Glutamatergic neuron (in vitro differentiated cells): Measurements from ENCODE around the gene MYCBPAP. TPM values are rescaled to one million over a fixed set of nuclear protein-coding genes. Genes with fewer than 3 reads are reported as not detected.

Source experiments
- DNase-seq: peaks from one replicate; pipeline ENCODE4 v3.0.0; 2022
- H3K27ac Mint-ChIP-seq: one replicate; pipeline ENCODE4 v1.8.0; 2020; ENCODE audit warnings: mild to moderate bottlenecking, mixed read lengths, inconsistent platforms; ENCODE audit not compliant: unreplicated experiment
- H3K27me3 Mint-ChIP-seq: one replicate; pipeline ENCODE4 v1.8.0; 2020; ENCODE audit warnings: mild to moderate bottlenecking, moderate library complexity, mixed read lengths, inconsistent platforms; ENCODE audit not compliant: unreplicated experiment
- H3K36me3 Mint-ChIP-seq: one replicate; pipeline ENCODE4 v1.8.0; 2020; ENCODE audit warnings: mild to moderate bottlenecking, mixed read lengths, inconsistent platforms; ENCODE audit not compliant: unreplicated experiment
- H3K4me1 Mint-ChIP-seq: one replicate; pipeline ENCODE4 v1.8.0; 2020; ENCODE audit warnings: mild to moderate bottlenecking, low read depth, mixed read lengths, inconsistent platforms; ENCODE audit not compliant: unreplicated experiment
- H3K4me3 Mint-ChIP-seq: one replicate; pipeline ENCODE4 v1.8.0; 2020; ENCODE audit warnings: mild to moderate bottlenecking, mixed read lengths, inconsistent platforms; ENCODE audit not compliant: unreplicated experiment
- H3K9me3 Mint-ChIP-seq: one replicate; pipeline ENCODE4 v1.8.0; 2020; ENCODE audit warnings: mild to moderate bottlenecking, moderate library complexity, mixed read lengths, inconsistent platforms; ENCODE audit not compliant: unreplicated experiment
- CTCF ChIP-seq: fragments of 200-600 bp; sonication (generic); IDR thresholded peaks from one replicate; pipeline ENCODE4 v1.5.0; 2021; ENCODE audit not compliant: partially characterized antibody, unreplicated experiment
- total RNA-seq: library from RNA; stranded (reverse); fragmentation: NEBNext Ultra II Directional; extraction: Animal tissue kit (Norgen Biotek cat#: 25700); gene quantifications from one replicate; pipeline ENCODE4 v1.2.1, GENCODE V29; 2021; ENCODE audit not compliant: unreplicated experiment

Gene MYCBPAP
- total RNA-seq, 1 donor from 2014 or later = 2.5 TPM

GRCh38 chr17:50511058-50511457 lies 2.8 kb downstream of the MYCBPAP start:
- Mint-ChIP-seq H3K9me3 (peaks cover 4% of the 10 kb centered on the region), H3K36me3 (no peaks in the 10 kb centered on the region), H3K27ac (no peak overlapping the region), H3K4me3 (no peak overlapping the region), H3K27me3 (peaks cover 9% of the 10 kb centered on the region), H3K4me1 (peaks cover 10% of the 10 kb centered on the region)
- no peak for DNase-seq
- TF ChIP-seq CTCF = no peak

DNA sequence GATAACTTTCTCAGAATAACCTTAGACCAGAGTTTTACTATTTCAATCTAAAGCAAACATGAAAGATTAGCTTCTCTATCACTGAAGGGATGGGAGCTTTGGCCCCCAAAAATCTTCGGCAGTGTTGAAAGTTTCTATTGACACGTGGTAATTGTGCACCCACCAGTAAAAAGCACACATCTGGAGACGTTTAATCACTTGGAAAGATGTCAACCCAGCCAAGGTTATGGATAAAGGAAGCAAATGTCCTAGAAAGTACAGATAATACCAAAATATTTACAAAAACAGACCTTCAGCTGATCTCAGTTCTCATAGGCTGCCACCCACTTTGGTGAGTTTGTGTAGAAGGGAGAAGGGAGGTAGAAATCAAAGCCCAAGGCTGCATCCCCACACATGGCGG lies 5.3 kb downstream of the MYCBPAP start:
- peaks cover 13% of the 10 kb centered on the region for H3K4me1 Mint-ChIP-seq
- H3K9me3 Mint-ChIP-seq = no peaks in the 10 kb centered on the region
- no peak overlapping the region for H3K4me3 Mint-ChIP-seq
- peaks cover 9% of the 10 kb centered on the region for H3K27me3 Mint-ChIP-seq
- no peak overlapping the region for H3K27ac Mint-ChIP-seq
- no peaks in the 10 kb centered on the region for H3K36me3 Mint-ChIP-seq
- TF ChIP-seq CTCF = no peak
- no peak for DNase-seq

- no peak for DNase-seq
- no peak for TF ChIP-seq CTCF
- Mint-ChIP-seq H3K9me3 (no peaks in the 10 kb centered on the region), H3K36me3 (no peaks in the 10 kb centered on the region), H3K27me3 (peaks cover 5% of the 10 kb centered on the region), H3K4me3 (no peak overlapping the region), H3K27ac (no peak overlapping the region), H3K4me1 (peaks cover 18% of the 10 kb centered on the region)
These were observed 6.1 kb downstream of the MYCBPAP start for GRCh38 chr17:50514388-50514787.

DNA sequence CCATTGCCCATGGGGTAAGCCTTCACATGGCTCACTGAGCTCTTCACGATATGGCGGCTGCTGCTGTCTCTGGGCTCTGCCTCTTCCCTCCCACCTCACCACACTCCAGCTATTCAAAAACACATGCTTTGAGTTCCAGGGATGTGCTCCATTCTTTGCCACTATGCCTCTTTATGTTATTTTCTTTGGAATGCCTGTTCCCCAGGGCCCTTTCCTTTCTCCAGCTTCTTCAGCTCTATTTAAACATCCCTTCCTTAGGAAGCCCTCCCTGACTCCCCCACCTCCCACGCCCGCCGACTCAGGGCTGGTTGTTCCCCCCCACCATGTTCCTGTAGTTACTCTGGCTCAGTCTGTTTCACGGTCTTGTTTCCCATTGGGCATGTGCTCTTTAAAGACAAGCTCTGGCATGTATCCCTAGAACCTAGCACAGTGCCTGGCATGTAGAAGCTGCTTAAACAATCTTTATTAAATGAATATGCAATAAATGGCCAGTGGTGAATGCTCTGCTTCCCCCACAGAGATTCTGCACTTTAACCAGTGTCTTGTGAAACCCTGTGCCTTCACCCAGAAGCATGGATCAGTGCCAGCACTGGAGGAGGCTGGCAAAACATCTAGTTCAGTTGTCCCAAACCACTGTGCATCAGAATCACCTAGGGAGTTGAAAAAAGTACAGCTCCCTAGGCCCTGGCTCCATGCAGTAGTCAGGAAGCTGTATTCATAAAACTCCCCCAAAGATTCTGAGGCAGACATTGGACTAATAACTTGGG lies 6.9 kb downstream of the MYCBPAP start:
- no peak for DNase-seq
- no peak for TF ChIP-seq CTCF
- peaks cover 18% of the 10 kb centered on the region for H3K4me1 Mint-ChIP-seq
- no peak overlapping the region for H3K27ac Mint-ChIP-seq
- H3K36me3 Mint-ChIP-seq = no peaks in the 10 kb centered on the region
- H3K4me3 Mint-ChIP-seq = no peak overlapping the region
- H3K27me3 Mint-ChIP-seq = peaks cover 5% of the 10 kb centered on the region
- no peaks in the 10 kb centered on the region for H3K9me3 Mint-ChIP-seq

DNA sequence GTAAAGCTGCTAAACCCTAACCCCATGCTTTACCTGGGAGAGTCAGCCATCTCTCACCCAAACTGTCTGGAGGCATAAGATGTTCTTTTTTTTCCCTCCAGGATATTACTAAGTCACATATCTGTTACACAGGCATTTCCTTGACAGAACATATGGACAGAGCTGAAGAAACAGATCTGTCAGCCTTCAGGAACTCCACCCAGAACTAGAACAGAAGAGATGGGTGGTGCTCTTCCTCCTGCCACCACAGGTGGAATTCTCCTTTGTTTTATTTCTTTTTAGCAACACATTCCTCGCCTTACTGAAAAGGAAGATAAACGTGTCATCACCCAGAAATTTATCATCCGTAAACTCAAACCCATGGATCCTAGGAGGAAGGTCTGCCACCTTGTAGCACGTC lies 8.8 kb downstream of the MYCBPAP start:
- no peak overlapping the region for H3K27ac Mint-ChIP-seq
- H3K27me3 Mint-ChIP-seq = peaks cover 5% of the 10 kb centered on the region
- no peak overlapping the region for H3K4me3 Mint-ChIP-seq
- peaks cover 11% of the 10 kb centered on the region for H3K4me1 Mint-ChIP-seq
- H3K9me3 Mint-ChIP-seq = no peaks in the 10 kb centered on the region
- TF ChIP-seq CTCF = no peak
- no peak for DNase-seq
- no peaks in the 10 kb centered on the region for H3K36me3 Mint-ChIP-seq
